ENCODE data around the gene FOXO3.

- TF ChIP-seq EZH2 (IDR thresholded peaks at IDR 0.05; ENCODE audit: insufficient read depth, poor library complexity, severe bottlenecking): no peak
- TF ChIP-seq EZH2phosphoT487 (IDR thresholded peaks at IDR 0.05; ENCODE audit: insufficient read depth, low read depth): no peak
These were observed 14.4 kb upstream of the FOXO3 start for GRCh38 chr6:108546079-108547049.

Data from GM23248 (cell line).